Hematopoietic multipotent progenitor cell (in vitro differentiated cells): ENCODE measurements around the gene PCNX1. TPM values are rescaled to one million over a fixed set of nuclear protein-coding genes. Genes with fewer than 3 reads are reported as not detected.
A peak's percentile ranks its signal among the peaks of the same experiment; 100 is the strongest.
"Not testable (repeated sequence)": the region's sequence is repeated elsewhere in the genome, so short reads cannot be mapped to it uniquely, and the experiment has no call there.

Experiments
- DNase-seq, 3 donors: peaks; one replicate each; pipeline ENCODE4 v3.0.0-alpha.2; 2011 to 2015; ENCODE audit warnings: low read depth in 2 of 3, low spot score in 2 of 3
- small RNA-seq: library from RNA; depleted of rRNA; stranded (forward); fragments of <200 nt; gene quantifications from one replicate; pipeline ENCODE3, GENCODE V24; 2012
- total RNA-seq: library from RNA; depleted of rRNA; stranded (reverse); fragments of >200 nt; gene quantifications from one replicate; pipeline ENCODE4 v1.2.3, GENCODE V29; 2012

The PCNX1 gene
- total RNA-seq, 1 donor = 55.2 TPM

DNA sequence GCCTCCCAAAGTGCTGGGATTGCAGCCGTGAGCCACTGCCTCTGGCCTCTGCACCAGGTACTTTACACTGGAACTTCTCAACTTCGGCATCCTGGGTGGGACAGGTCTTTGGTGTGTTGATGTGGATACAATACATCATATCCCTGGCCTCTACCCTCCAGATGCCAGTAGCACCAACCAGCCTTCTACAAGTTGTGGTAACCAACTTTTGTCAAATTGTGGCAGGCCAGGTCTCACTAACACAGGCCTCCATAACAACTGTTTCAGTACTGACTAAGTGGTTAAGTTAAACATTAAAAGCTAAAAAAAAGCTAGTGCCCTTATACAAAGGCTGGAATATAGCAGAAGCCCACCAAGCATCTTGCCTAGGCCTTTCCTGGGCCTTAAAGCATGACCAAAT lies 232.9 kb downstream of the PCNX1 start:
- no peak for DNase-seq

DNA sequence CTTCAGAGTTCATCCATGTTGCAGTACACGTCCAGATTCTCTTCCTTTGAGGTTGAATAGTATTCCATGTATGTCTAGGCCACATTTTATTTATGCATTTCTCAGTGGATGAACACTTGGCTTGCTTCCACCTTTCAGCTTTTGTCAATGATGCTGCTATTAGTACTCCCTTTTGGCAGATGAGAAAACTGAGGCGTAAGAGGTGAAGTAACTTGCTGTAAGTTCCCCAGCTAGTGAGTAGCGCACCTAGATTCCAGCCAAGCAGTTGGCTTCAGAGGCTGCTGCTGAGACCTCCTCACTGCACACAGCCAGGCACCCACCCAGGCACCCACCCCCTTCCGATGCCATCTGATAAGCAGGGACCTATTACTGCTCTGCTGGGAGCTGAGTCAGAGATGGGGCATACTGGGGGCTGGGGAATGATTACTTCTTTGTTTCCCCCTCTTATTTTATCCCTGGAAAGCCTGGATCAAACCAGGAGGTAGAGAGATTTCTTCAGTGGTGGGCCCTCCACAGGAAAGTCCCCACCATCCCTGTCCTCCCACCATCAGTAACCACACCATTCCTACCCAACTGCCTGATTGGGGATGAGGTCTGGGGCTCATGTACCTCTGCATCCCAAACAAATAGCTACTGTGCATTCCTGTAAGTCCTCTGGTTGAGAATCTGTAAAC lies 234.6 kb downstream of the PCNX1 start:
- DNase-seq = no peak

DNA sequence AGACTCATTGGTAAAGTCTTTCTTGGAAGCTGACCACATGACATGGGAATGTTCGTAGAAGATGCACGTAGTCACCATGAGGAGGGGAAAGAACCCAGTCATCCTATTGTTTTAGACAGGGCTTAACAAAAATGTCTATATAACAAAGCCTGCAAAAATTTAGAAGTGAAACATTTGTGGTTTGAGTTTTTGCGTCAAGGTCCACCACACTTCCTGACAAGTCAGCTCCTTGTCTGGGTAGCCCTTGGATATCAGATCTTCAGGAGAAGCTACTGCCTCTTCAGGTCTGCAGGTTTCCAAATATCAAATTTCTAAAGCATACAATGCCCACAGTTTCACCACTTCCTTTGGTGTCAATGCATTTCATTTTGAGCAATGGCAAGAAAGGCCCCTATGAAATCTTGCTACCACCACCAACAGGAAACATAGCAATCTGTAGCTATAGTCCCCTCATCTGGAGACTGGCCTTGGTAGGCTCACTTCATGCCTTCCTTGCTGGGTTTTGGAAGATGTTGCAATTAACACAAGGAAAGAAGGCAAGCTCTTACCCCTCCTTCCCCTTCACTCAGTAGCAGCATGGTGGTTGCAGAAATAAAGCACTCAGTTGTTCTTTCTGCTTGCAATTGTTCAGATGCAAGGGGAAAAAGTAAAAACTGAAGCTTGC lies 235.2 kb downstream of the PCNX1 start:
- peak in 1 of 3 donors; percentile 37 for DNase-seq

DNA sequence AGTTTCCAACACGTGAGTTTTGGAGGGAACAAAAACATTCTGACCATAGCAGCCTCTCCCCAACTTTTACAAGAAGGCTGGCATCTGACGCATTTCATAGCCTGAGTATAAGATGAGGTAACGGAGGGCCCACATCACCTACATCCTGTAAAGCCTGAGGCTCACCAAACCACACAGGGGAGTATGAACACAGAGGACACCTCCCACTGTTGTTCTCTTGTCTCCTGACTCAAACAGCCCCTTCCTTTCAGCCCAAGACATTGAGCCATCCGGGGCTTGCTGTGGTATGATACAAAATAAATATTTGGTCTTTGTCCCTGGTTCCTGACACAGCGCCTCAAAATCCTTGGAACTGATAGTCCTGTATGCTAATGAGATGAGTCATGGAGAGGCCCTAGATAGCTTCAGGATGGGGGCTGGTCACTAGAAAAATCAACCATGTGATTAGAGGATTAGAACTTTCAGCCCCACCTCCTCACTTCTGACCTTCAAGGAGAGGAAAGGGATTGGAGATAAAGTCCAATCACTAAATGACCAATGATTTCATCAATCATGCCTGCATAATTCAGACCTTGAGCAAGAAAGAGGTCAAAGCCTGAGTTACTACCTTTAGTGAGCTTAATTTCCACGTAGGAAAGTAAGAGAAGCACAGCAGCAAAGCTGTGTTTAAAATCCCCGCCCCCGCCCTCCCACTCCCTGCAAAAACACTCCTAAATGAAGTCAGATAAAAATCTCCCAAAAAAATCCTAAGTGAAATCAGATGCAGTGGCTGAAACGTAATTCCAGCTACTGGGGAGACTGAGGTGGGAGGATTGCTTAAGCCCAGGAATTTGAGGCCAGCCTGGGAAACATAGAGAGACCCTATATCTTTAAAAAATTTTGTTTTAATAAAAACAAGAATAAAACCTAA lies 236.4 kb downstream of the PCNX1 start:
- DNase-seq = no peak

DNA sequence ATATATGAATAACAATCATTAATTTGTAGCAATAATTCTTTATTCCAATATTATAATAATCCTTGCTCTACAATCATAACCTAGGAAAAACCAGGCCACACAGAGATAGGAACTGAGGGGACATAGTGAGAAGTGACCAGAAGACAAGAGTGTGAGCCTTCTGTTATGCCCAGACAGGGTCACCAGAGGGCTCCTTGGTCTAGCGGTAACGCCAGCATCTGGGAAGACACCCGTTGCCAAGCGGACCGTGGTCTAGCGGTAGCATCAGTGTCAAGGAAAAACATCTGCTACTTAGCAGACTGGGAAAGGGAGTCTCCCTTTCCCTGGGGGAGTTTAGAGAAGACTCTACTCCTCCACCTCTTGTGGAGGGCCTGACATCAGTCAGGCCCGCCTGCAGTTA lies 240.1 kb downstream of the PCNX1 start:
- DNase-seq = not testable (repeated sequence)

DNA sequence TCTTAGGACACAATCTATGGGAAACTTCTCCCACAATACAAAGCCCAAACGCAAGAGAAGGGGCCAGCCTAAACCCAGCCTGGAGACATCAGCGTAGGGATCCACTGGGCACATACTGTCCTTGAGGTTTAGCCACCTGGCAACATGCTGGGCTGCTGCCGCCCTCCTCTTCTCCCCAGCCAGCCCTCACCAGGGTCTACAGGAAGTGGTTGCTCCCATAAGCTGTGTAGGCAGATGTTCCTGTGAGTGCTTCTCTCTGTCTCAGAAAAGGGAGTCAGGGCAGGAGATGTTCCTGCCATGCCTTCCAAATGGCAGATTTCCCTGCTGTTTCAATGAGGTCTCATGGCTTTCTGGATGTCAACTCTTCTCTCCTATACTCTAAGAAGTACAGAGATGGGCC lies 241.4 kb downstream of the PCNX1 start:
- no peak for DNase-seq

DNA sequence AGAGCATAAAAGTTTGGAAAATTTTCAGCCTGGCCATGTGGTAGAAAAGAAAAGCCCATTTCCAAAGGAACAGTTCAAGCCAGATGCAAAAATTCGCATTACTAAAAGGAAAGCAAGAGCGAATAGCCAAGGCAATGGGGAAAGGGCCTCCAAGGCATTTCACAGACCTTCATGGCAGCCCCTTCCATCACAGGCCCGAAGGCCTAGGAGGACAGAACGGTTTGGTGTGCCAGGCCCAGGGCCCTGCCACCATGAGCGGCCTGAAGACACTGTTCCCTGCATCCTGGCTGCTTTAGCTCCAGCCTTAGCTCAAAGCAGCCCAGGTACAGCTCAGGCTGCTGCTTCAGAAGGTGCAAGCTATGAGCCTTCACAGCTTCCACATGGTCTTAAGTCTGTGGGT lies 243.5 kb downstream of the PCNX1 start:
- DNase-seq = no peak

DNA sequence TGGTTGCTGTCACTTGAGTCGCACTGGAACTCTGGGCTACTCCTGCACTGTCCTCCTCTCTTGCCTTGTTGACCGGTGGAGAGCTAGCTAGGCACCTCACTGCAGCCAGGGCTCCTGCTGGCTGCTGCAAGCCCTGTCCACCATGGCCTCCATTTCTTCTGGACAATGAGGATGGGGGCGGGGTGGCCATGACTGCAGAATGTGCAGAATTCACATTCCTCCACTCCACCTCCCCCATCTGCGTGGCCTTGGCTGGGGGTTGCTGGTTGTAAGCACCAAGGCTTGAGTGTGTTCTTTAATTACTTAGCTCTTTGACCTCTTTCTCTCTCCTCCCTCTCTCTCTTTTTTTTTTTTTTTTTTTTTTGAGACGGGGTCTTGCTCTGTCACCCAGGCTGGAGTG lies 248.5 kb downstream of the PCNX1 start:
- no peak for DNase-seq

DNA sequence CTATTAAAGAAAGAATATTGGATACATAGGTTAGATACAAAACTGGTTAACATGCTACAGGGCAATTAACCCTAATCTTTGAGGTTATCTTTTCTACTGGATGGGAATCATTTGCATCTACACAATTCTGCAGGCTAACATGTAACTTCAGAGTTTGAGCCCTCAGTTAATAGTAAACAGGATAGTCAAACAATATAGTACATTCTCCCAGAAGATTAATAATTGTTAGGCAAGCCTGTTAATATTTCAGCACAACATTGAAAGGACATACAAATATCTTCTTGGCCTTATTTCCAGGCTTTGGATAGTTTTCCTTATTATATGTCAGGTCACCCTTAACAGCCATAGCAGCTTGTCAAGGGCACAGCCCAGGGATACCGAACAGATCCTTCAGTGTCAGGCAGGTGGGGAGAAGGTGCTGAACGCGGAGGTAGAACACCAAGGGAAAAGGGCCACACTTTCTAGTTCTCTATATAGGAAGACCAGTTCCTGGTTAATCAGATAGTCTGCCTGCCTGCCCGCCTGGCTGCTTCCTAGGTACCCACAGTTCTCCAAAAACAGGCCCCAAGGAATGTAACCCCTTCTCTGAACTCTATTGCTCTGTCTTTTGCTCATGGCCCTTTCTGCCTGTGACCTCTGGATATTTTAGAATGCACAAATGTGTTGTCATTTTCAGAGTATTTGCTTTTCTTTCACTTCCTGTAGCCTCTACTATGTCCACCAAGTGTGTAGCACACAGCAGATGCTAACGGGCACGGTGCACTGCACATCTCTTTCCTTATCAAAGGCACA lies 256.0 kb downstream of the PCNX1 start:
- DNase-seq = no peak

DNA sequence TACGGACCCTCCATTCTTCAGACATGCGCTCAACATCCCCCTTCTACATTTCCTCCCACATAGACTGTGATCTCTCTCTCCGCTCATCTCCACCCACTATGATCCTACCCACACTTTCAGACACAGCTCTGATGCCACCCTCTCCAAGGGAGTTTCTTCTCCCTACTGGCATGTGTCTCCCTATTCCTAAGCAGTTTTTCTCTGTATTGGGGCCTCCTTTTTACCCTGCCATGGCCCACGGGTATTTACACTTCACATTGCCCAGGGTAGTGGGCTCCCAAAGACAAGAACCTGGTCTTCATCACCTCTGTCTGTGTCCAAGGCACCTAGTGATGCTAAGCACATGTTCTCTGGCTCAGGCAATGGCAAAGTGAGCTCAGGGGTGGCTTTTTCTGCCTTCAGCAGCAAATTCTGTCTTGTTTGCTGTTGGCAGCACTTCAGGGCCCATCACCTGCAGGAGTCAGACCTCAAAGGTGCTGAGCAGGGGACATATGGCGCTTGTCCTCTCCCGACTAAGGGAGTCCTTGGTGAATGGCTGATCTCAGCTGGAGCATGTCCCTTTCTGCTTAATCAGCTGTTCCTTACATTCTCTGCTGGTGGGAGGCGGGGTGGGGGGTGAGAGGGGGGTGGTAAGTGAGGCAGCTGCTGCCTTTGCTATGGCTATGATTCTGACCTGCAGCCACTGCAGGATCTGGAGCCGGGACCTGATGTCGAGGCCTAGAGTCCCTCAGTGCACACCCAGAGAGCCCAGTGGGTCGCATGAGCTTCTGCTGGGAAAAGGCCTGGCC lies 256.8 kb downstream of the PCNX1 start:
- DNase-seq = no peak

Small RNA genes lying within 50 kb of the gene (small RNA-seq; reads per million reads assigned to genes)
- gene AC005230.1 (not detected), gene GTF3AP2 (not detected)

Other genes with a start within 250 kb of the PCNX1 start
- 0.27 TPM for gene MAP3K9, start 97.9 kb upstream of the PCNX1 start, total RNA-seq